HuH-7 (cell line): ENCODE data around the gene BCAR3.
A peak's percentile ranks its signal among the peaks of the same experiment; 100 is the strongest.
"Not testable (repeated sequence)": the region's sequence is repeated elsewhere in the genome, so short reads cannot be mapped to it uniquely, and the experiment has no call there.

Experiments used
- DNase-seq: peaks from one replicate; pipeline ENCODE4 v3.0.0; 2011; ENCODE audit warnings: low spot score

The BCAR3 gene

GRCh38 chr1:93689521-93690223 lies 8.0 kb upstream of the BCAR3 start:
- no peak for DNase-seq

GRCh38 chr1:93687542-93687941 lies 5.9 kb upstream of the BCAR3 start:
- no peak for DNase-seq

- no peak for DNase-seq
Observed at GRCh38 chr1:93686504-93687250, 5.0 kb upstream of the BCAR3 start.

- no peak for DNase-seq
Observed at GRCh38 chr1:93685918-93686317, 4.3 kb upstream of the BCAR3 start.

- DNase-seq = no peak
Observed at GRCh38 chr1:93683234-93683633, 1.6 kb upstream of the BCAR3 start.

- no peak for DNase-seq
Observed at GRCh38 chr1:93681989-93682412, 364 bp upstream of the BCAR3 start.

- DNase-seq = peak; percentile 85
Observed at GRCh38 chr1:93680420-93681100, 1.1 kb downstream of the BCAR3 start.

GRCh38 chr1:93680076-93680419 lies 1.6 kb downstream of the BCAR3 start:
- no peak for DNase-seq

- DNase-seq = no peak
Observed at GRCh38 chr1:93679546-93679945, 2.1 kb downstream of the BCAR3 start.

GRCh38 chr1:93678946-93679480 lies 2.6 kb downstream of the BCAR3 start:
- peak; percentile 23 for DNase-seq

GRCh38 chr1:93678491-93678890 lies 3.1 kb downstream of the BCAR3 start:
- DNase-seq = no peak

- DNase-seq = no peak
Observed at GRCh38 chr1:93677729-93678128, 3.9 kb downstream of the BCAR3 start.

GRCh38 chr1:93676427-93676826 lies 5.2 kb downstream of the BCAR3 start:
- DNase-seq = no peak

- DNase-seq = no peak
Observed at GRCh38 chr1:93675931-93676330, 5.7 kb downstream of the BCAR3 start.

- no peak for DNase-seq
Observed at GRCh38 chr1:93675271-93675670, 6.4 kb downstream of the BCAR3 start.

GRCh38 chr1:93674071-93674470 lies 7.6 kb downstream of the BCAR3 start:
- DNase-seq = not testable (repeated sequence)

- DNase-seq = no peak
Observed at GRCh38 chr1:93673163-93673829, 8.3 kb downstream of the BCAR3 start.

- no peak for DNase-seq
Observed at GRCh38 chr1:93672477-93673162, 9.0 kb downstream of the BCAR3 start.

- DNase-seq = no peak
Observed at GRCh38 chr1:93672069-93672468, 9.6 kb downstream of the BCAR3 start.

GRCh38 chr1:93671099-93671621 lies 10.5 kb downstream of the BCAR3 start:
- DNase-seq = no peak

- DNase-seq = no peak
Observed at GRCh38 chr1:93670141-93670540, 11.5 kb downstream of the BCAR3 start.
